Stimulated activated CD8-positive, alpha-beta memory T cell treated with anti-CD3 and anti-CD28 coated beads, Interleukin-15, amount 100 ng/mL, for 1 hour (primary cell): ENCODE results near the gene PYY.
A peak's percentile ranks its signal among the peaks of the same experiment; 100 is the strongest.
"Not testable (repeated sequence)": the region's sequence is repeated elsewhere in the genome, so short reads cannot be mapped to it uniquely, and the experiment has no call there.

ENCODE experiments used
- DNase-seq: peaks from one replicate; pipeline ENCODE4 v3.0.0-alpha.2; 2020; ENCODE audit warnings: low read depth

PYY gene

DNA sequence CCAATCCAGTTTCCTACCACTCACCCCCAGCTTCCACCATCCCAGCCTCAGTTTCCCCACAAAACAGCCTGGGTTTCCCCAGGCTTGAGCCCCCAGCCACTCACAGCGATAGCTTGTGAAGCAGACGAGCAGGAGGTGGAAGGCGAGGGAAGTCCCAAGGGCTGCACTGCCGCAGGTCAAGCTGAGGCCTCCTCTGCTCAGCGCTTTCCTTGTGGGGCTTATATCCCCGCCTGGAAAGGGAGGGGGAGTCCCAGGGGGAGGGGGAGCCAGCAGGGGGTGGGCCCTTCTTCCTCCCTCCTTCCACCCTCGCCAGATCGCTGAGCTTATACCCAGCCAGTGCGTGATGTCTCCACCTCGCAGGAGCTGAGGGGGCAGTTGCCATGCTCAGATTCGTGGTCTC, at the start of gene PYY:
PYY (minus strand) TSS at position 195 of the 400 bp plus-strand sequence. CDS start 457 bp downstream, outside the sequence.
- no peak for DNase-seq

DNA sequence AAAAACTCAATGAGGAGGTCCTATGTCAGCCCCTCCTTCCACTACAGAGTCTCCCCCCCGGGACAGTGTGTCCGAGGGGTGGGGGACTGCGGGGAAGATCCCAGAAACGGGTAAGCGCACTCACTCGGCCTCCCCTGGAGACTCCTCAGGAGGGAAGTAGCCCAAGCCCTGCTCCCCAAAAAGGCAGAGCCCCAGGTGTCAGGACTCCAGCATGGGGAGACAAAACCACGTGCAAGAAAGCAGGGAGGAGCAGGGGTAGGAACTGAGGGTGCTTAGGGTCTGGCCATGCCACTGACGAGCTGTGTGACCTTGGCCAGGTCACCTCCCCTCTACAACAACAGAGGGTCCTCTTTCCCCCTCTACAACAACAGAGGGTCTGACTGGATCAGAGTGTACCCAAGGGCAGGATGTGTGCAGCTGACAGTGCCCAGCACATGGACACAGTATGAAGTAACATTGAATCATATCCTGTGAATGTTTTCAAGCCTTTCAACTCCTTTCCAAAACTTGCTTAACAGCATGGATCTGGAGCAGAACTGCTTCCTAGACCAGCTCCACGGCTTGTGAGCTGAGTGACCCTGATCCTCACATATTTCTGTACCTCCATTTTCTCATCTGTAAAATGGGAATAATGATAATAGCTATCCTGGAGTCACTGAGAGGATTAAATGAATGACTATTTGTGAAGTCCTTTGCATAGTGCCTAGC, 48.6 kb upstream of the PYY start:
- DNase-seq: no peak

DNA sequence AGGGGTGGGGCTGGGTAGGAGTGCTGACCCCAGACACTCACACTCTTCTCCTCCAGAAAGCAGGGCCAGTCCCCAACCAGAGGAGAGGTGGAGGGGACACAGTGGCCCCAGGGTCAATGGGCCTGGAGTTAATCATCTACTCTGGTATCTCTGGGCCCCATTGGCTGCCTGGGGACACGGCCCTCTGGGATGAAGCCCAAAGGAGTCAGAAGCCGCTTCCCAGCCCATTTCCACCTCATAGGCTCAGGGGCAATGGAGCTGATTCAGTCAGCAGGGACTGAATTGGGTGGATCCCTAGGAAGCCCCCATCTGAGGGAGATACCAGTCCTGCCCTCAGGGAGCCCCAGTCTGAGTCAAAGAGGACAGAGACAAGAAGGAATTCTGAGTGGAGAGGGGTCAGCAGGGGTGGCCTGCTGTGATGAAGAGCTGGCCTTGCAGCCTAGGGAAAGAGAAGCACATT, 47.8 kb upstream of the PYY start:
- DNase-seq: no peak

DNA sequence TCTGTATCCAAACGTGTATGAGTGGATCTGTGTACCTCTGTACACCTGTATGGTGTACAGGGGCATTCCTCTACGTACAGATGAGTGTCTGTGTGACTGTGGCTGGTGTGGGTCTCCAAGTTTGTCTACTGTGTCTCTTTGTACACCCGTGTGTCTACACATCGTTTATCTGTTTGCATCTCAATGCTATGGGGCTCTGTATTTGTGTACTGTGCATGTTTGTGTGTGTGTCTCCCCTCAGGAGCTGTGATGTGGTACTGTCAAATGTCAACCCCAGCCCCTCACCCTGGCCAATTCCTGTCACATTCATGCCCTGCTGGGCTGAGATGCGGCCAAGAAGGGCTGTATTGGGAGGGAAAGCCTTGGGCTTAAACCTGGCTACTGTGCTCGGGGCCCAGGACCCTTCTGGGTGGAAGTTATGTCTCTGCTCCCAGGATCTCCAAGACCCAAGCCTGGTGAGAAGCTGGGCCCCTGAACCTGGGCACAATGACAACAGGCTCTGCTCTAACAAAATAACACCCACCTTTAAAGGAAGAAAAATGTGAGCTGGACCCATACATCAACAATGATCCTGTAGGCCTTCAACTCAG, 47.2 kb upstream of the PYY start:
- no peak for DNase-seq

GRCh38 chr17:44000141-44000860, 46.6 kb upstream of the PYY start:
- DNase-seq: no peak

DNA sequence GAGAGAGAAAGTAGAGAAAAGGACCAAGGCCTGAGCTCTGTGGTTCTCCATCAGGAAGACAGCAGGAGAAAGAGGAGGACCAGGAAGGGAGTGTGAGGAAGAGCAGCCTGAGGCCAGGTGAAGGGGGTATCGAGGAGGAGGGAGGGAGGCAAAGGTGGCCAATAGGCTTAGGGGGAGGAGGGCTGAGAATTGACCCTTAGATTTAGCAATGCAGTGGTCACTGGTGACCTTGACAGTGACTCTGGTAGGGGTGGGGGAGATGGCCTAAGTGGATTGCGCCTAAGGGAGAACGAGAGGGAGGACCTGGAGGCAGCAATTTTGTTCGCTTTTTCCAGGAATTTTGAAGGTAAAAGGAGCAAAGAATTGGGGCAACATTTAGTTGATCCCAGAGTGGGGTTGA, 45.3 kb upstream of the PYY start:
- no peak for DNase-seq

DNA sequence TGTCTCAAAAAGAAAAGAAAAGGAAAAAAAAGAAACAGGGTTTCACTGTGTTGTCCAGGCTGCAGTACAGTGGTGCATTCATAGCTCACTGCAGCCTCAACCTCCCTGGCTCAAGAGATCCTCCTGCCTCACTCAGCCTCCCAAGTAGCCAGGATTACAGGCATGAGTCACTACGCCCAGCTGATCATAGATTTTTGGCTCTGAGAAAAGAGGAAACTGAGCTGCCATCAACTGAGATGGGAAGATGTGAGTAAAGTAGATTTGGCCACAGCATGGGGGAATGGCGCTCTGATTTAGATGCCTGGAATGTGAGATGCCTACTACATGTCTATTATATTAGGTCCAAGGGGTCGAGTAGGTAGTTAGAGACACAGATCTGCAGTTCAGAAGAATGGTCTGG, 44.8 kb upstream of the PYY start:
- no peak for DNase-seq

GRCh38 chr17:43997180-43997579, 43.4 kb upstream of the PYY start:
- DNase-seq: not testable (repeated sequence)

DNA sequence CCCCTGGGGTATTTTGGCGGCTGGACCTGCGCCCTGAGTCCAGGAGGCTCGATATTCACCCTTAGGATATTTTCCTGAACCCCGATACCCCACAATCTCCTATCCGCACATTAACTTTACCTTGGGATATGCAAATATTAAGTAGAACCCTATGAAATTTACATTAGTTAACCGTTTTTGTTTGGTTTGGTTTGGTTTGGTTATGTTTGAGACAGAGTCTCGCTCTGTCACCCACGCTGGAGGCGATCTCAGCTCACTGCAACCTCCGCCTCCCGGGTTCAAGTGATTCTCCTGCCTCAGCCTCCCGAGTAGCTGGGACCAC, 41.4 kb upstream of the PYY start:
- no peak for DNase-seq

GRCh38 chr17:43994272-43995149, 40.8 kb upstream of the PYY start:
- peak; percentile 30 for DNase-seq

- DNase-seq: no peak
These were observed 38.9 kb upstream of the PYY start for GRCh38 chr17:43992641-43993040.

DNA sequence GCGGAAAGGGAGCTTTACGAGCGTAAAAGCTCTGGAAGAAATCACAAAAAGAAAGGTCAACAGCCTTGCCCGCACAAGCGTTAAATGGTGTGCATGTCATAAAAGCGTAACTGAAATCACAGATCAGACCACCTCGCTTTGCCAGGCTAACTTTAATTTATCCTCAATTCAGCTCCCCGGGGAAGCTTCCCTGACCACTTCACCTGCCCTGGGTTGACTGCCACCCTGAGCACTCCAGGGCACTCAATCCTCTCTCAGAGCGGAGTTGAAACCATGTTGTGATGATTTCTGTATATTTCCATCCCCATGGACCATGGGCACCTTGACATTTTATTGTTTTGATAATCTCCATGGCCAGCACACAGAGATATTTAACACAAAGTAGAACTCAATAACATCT, 34.6 kb upstream of the PYY start:
- no peak for DNase-seq

- no peak for DNase-seq
These were observed 33.6 kb upstream of the PYY start for GRCh38 chr17:43987131-43988021.

DNA sequence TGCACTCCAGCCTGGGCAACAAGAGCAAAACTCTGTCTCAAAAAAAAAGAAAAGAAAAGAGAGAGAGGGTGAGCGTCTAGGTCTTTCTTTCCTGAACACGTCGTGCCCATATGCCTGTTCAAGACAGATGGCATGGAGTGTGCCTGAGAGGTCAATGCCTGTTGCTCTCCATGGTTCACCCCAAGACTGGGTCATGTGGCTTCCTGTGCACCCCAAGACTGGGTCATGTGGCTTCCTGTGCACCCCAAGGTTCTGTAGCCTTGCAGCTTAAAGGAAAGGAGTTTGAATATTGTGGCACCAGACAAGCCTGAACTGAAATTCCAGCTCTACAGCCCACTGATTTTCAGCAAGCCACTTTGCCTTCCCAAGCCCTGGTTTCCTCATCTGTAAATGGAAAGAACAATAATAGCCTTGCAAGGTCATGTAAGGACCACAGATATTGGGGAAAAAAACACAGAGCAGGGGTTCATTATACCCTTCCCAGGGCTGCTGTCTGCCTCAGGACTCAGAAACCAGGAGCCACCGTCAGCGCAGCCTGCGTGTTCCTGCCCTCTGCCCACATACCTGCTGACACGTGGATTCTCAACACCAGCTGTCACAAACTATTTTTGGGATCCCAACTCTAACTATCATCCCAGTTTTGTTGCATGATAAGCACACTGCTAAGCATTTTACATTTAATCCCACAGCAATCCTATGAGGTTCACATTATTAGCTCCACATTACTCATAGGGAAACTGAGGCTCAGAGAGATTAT, 32.7 kb upstream of the PYY start:
- DNase-seq: no peak

- no peak for DNase-seq
These were observed 30.8 kb upstream of the PYY start for GRCh38 chr17:43984521-43984920.

DNA sequence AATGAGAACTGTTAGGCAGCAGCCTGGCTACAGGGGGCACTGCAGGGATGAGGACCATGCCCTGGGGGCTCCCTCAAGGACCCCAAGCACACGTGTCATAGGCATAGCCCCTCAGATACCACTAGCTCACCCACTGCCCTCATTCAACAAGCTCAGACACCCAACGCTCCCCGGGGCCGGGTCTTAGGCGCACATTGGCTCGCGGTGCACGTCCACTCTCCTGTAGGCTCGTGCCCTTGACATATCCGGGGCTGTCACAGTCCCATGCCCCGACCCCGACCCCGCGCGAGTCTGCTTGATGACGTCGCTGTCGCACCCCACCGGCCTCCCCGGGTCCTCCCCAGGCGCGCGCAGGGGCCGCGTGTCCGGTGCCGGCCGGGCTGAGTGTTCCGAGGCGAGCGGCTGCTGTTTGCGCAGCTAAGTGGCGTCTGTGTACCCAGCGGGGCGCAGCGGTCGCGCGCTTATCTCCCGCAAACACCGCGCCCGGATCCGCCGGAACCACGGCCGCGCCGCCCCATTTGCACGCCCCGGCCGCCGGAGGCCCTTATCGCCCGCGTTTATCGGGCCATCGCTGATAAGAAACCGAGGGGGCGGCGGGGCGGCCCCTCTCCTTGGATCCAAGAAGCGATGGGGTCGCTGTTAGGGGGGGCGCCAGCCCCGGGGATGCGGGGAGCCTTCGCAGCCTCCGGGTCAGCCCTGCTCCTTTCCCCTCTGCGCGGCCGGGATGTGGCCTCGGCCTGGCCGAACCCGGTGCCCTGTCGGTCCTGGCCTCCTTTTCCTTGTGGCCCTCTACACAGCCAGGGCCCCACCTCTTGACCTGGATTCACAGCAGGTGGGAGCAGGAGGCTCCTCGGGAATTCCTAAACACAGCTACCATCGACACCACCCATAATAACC, 30.0 kb upstream of the PYY start:
- no peak for DNase-seq

DNA sequence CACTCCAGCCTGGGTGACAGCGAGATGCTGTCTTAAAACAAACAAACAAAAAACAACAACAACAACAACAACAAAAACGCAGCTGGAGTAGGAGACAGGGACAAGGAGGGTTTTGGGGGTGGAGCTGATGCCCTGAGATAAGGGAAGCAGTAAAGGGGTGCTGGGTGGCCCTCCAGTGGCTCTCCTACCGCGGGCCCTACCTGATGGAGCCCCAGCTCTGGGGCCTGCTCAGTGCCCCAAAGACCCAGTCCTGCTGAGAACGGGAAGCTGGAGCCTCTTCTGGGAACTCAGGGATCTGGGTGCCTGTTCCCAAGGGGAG, 29.4 kb upstream of the PYY start:
- DNase-seq: no peak

- DNase-seq: no peak
These were observed 28.4 kb upstream of the PYY start for GRCh38 chr17:43982171-43982570.

- DNase-seq: no peak
These were observed 25.9 kb upstream of the PYY start for GRCh38 chr17:43979671-43980070.

- no peak for DNase-seq
These were observed 25.3 kb upstream of the PYY start for GRCh38 chr17:43979011-43979410.
